HepG2 (cell line): ENCODE measurements around the gene DLG4. TPM values are rescaled to one million over a fixed set of nuclear protein-coding genes. Genes with fewer than 3 reads are reported as not detected.

Source experiments
- ATAD3A ChIP-seq: sonication (generic); formaldehyde crosslinking; IDR thresholded peaks from 2 replicates; pipeline ENCODE4 v1.4.0; 2020; ENCODE audit warnings: missing genetic modification reagents
- DRAP1 ChIP-seq: IDR thresholded peaks from 2 replicates; pipeline ENCODE4 v1.6.1; 2016; ENCODE audit warnings: missing genetic modification reagents, missing compliant biosample characterization
- EED ChIP-seq: sonication (generic); formaldehyde crosslinking; IDR thresholded peaks from 2 replicates; pipeline ENCODE4 v1.5.0; 2020; ENCODE audit warnings: mild to moderate bottlenecking, missing genetic modification reagents
- HMG20A ChIP-seq: IDR thresholded peaks from 2 replicates; pipeline ENCODE4 v1.6.1; 2016; ENCODE audit warnings: borderline replicate concordance
- SIX1 ChIP-seq: sonication (generic); formaldehyde crosslinking; IDR thresholded peaks from 2 replicates; pipeline ENCODE4 v1.4.0; 2020; ENCODE audit warnings: missing genetic modification reagents, borderline replicate concordance
- SKI ChIP-seq: fragments of 450-650 bp; IDR thresholded peaks from one replicate; pipeline ENCODE4 v1.6.1; 2018; ENCODE audit warnings: mild to moderate bottlenecking; ENCODE audit not compliant: partially characterized antibody
- SOX5 ChIP-seq: IDR thresholded peaks from 2 replicates; pipeline ENCODE4 v1.6.1; 2016; ENCODE audit warnings: borderline replicate concordance
- ZNF430 ChIP-seq: sonication (generic); formaldehyde crosslinking; IDR thresholded peaks from 2 replicates; pipeline ENCODE4 v1.9.0; 2021; ENCODE audit warnings: mild to moderate bottlenecking, missing genetic modification reagents
- ZNF660 ChIP-seq: sonication (generic); formaldehyde crosslinking; IDR thresholded peaks from 2 replicates; pipeline ENCODE4 v1.5.1; 2020; ENCODE audit warnings: mild to moderate bottlenecking, low read depth, missing genetic modification reagents, borderline replicate concordance
- ZNF776 ChIP-seq: sonication (generic); formaldehyde crosslinking; IDR thresholded peaks from 2 replicates; pipeline ENCODE4 v1.4.0; 2020; ENCODE audit warnings: mild to moderate bottlenecking, missing genetic modification reagents
- polyA plus RNA-seq, 8 experiments: library from polyadenylated mRNA; depleted of rRNA in 3 of 8; stranded (reverse) in 7 of 8; unstranded in 1 of 8; fragments of >200 nt; fragmentation: Illumina TruSeq in 4 of 8; extraction: Trizol in 4 of 8; gene quantifications; 2 replicates each; pipeline versions ENCODE4 v1.2.1 to v1.2.3, GENCODE V29; 2011 to 2016; ENCODE audit warnings: low read depth in 4 of 8, missing spikeins in 1 of 8, mixed read lengths in 1 of 8; ENCODE audit not compliant: insufficient read depth in 1 of 8
- total RNA-seq, 5 experiments: library from RNA; depleted of rRNA; stranded (reverse); fragments of >200 nt; fragmentation: Illumina TruSeq; extraction: Trizol; gene quantifications; 2 replicates each; pipeline ENCODE4 v1.2.3, GENCODE V29; 2016; ENCODE audit warnings: low read depth in 1 of 5
- TF ChIP-seq, protein P1 (sequence below): sonication (generic); formaldehyde crosslinking; IDR thresholded peaks from 2 replicates; pipeline ENCODE4 v1.4.0; 2020; ENCODE audit warnings: missing genetic modification reagents
- TF ChIP-seq, protein P2 (sequence below): sonication (generic); formaldehyde crosslinking; IDR thresholded peaks from 2 replicates; pipeline ENCODE4 v1.4.0; 2020; ENCODE audit warnings: missing genetic modification reagents, borderline replicate concordance
- TF ChIP-seq, protein P3 (sequence below): IDR thresholded peaks from 2 replicates; pipeline ENCODE4 v1.6.1; 2018; ENCODE audit warnings: missing genetic modification reagents, mild to moderate bottlenecking, missing compliant biosample characterization
- TF ChIP-seq, protein P4 (sequence below): sonication (generic); formaldehyde crosslinking; IDR thresholded peaks from 2 replicates; pipeline ENCODE4 v1.4.0; 2020; ENCODE audit warnings: missing genetic modification reagents
- TF ChIP-seq, protein P5 (sequence below): sonication (generic); formaldehyde crosslinking; IDR thresholded peaks from 2 replicates; pipeline ENCODE4 v1.9.0; 2022; ENCODE audit warnings: low read depth, missing genetic modification reagents

DLG4 gene
- total and polyA plus RNA-seq, 2 of the 13 experiments (the other 11 are each of a cell fraction or from before 2014, with no cell fraction given): 0.71 to 4.3 TPM

GRCh38 chr17:7184091-7184488, 35.5 kb downstream of the DLG4 start (continued):
- TF ChIP-seq, protein P1, sequence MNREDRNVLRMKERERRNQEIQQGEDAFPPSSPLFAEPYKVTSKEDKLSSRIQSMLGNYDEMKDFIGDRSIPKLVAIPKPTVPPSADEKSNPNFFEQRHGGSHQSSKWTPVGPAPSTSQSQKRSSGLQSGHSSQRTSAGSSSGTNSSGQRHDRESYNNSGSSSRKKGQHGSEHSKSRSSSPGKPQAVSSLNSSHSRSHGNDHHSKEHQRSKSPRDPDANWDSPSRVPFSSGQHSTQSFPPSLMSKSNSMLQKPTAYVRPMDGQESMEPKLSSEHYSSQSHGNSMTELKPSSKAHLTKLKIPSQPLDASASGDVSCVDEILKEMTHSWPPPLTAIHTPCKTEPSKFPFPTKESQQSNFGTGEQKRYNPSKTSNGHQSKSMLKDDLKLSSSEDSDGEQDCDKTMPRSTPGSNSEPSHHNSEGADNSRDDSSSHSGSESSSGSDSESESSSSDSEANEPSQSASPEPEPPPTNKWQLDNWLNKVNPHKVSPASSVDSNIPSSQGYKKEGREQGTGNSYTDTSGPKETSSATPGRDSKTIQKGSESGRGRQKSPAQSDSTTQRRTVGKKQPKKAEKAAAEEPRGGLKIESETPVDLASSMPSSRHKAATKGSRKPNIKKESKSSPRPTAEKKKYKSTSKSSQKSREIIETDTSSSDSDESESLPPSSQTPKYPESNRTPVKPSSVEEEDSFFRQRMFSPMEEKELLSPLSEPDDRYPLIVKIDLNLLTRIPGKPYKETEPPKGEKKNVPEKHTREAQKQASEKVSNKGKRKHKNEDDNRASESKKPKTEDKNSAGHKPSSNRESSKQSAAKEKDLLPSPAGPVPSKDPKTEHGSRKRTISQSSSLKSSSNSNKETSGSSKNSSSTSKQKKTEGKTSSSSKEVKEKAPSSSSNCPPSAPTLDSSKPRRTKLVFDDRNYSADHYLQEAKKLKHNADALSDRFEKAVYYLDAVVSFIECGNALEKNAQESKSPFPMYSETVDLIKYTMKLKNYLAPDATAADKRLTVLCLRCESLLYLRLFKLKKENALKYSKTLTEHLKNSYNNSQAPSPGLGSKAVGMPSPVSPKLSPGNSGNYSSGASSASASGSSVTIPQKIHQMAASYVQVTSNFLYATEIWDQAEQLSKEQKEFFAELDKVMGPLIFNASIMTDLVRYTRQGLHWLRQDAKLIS (CRISPR knock-in tag): no peak
- TF ChIP-seq ZNF430 (CRISPR knock-in tag) (peak; percentile 31; the same call in 1 of the 2 replicates), HMG20A (CRISPR knock-in tag) (no peak), DRAP1 (CRISPR knock-in tag) (peak; percentile 49; the same call in 1 of the 2 replicates), ZNF660 (CRISPR knock-in tag) (no peak), EED (CRISPR knock-in tag) (no peak), ATAD3A (CRISPR knock-in tag) (no peak), SOX5 (CRISPR knock-in tag) (peak; percentile 53; the same call in 1 of the 2 replicates), SKI (no peak), SIX1 (CRISPR knock-in tag) (peak; percentile 72; the same call in 1 of the 2 replicates), ZNF776 (no peak)
- TF ChIP-seq, protein P2, sequence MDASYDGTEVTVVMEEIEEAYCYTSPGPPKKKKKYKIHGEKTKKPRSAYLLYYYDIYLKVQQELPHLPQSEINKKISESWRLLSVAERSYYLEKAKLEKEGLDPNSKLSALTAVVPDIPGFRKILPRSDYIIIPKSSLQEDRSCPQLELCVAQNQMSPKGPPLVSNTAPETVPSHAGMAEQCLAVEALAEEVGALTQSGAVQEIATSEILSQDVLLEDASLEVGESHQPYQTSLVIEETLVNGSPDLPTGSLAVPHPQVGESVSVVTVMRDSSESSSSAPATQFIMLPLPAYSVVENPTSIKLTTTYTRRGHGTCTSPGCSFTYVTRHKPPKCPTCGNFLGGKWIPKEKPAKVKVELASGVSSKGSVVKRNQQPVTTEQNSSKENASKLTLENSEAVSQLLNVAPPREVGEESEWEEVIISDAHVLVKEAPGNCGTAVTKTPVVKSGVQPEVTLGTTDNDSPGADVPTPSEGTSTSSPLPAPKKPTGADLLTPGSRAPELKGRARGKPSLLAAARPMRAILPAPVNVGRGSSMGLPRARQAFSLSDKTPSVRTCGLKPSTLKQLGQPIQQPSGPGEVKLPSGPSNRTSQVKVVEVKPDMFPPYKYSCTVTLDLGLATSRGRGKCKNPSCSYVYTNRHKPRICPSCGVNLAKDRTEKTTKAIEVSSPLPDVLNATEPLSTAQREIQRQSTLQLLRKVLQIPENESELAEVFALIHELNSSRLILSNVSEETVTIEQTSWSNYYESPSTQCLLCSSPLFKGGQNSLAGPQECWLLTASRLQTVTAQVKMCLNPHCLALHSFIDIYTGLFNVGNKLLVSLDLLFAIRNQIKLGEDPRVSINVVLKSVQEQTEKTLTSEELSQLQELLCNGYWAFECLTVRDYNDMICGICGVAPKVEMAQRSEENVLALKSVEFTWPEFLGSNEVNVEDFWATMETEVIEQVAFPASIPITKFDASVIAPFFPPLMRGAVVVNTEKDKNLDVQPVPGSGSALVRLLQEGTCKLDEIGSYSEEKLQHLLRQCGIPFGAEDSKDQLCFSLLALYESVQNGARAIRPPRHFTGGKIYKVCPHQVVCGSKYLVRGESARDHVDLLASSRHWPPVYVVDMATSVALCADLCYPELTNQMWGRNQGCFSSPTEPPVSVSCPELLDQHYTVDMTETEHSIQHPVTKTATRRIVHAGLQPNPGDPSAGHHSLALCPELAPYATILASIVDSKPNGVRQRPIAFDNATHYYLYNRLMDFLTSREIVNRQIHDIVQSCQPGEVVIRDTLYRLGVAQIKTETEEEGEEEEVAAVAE: no peak
- TF ChIP-seq, protein P3, sequence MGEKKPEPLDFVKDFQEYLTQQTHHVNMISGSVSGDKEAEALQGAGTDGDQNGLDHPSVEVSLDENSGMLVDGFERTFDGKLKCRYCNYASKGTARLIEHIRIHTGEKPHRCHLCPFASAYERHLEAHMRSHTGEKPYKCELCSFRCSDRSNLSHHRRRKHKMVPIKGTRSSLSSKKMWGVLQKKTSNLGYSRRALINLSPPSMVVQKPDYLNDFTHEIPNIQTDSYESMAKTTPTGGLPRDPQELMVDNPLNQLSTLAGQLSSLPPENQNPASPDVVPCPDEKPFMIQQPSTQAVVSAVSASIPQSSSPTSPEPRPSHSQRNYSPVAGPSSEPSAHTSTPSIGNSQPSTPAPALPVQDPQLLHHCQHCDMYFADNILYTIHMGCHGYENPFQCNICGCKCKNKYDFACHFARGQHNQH (CRISPR knock-in tag): peak; percentile 59; the same call in 1 of the 2 replicates
- TF ChIP-seq, protein P4, sequence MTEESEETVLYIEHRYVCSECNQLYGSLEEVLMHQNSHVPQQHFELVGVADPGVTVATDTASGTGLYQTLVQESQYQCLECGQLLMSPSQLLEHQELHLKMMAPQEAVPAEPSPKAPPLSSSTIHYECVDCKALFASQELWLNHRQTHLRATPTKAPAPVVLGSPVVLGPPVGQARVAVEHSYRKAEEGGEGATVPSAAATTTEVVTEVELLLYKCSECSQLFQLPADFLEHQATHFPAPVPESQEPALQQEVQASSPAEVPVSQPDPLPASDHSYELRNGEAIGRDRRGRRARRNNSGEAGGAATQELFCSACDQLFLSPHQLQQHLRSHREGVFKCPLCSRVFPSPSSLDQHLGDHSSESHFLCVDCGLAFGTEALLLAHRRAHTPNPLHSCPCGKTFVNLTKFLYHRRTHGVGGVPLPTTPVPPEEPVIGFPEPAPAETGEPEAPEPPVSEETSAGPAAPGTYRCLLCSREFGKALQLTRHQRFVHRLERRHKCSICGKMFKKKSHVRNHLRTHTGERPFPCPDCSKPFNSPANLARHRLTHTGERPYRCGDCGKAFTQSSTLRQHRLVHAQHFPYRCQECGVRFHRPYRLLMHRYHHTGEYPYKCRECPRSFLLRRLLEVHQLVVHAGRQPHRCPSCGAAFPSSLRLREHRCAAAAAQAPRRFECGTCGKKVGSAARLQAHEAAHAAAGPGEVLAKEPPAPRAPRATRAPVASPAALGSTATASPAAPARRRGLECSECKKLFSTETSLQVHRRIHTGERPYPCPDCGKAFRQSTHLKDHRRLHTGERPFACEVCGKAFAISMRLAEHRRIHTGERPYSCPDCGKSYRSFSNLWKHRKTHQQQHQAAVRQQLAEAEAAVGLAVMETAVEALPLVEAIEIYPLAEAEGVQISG (CRISPR knock-in tag): peak; percentile 58; the same call in 1 of the 2 replicates
- TF ChIP-seq, protein P5, sequence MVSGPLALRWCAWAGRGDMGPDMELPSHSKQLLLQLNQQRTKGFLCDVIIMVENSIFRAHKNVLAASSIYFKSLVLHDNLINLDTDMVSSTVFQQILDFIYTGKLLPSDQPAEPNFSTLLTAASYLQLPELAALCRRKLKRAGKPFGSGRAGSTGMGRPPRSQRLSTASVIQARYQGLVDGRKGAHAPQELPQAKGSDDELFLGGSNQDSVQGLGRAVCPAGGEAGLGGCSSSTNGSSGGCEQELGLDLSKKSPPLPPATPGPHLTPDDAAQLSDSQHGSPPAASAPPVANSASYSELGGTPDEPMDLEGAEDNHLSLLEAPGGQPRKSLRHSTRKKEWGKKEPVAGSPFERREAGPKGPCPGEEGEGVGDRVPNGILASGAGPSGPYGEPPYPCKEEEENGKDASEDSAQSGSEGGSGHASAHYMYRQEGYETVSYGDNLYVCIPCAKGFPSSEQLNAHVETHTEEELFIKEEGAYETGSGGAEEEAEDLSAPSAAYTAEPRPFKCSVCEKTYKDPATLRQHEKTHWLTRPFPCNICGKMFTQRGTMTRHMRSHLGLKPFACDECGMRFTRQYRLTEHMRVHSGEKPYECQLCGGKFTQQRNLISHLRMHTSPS (CRISPR knock-in tag): peak; percentile 72
